H9 (cell line): Measurements from ENCODE around the gene COMTD1. TPM values are rescaled to one million over a fixed set of nuclear protein-coding genes. Genes with fewer than 3 reads are reported as not detected.
A peak's percentile ranks its signal among the peaks of the same experiment; 100 is the strongest.

Experiments
- DNase-seq: peaks from one replicate; pipeline ENCODE4 v3.0.0-alpha.2; 2017
- H2AFZ ChIP-seq: one replicate; pipeline ENCODE4 v1.6.1; 2013; ENCODE audit warnings: mild to moderate bottlenecking, low read length, control low read depth, moderate library complexity
- H2AK5ac ChIP-seq: 2 replicates; pipeline ENCODE4 v1.6.1; 2013; ENCODE audit warnings: low read length, control low read depth, mixed read lengths; ENCODE audit not compliant: insufficient read length
- H2BK120ac ChIP-seq: one replicate; pipeline ENCODE4 v1.6.1; 2013; ENCODE audit warnings: low read depth, mild to moderate bottlenecking, low read length, control low read depth, inconsistent platforms; ENCODE audit not compliant: poor library complexity, severe bottlenecking
- H2BK12ac ChIP-seq: 2 replicates; pipeline ENCODE4 v1.6.1; 2013; ENCODE audit warnings: low read length, control low read depth, mixed read lengths, low read depth; ENCODE audit not compliant: insufficient read length
- H2BK15ac ChIP-seq: 2 replicates; pipeline ENCODE4 v1.6.1; 2013; ENCODE audit warnings: low read depth, low read length, control low read depth
- H2BK20ac ChIP-seq: one replicate; pipeline ENCODE4 v1.6.1; 2013; ENCODE audit warnings: low read depth, mild to moderate bottlenecking, low read length, control low read depth, inconsistent platforms; ENCODE audit not compliant: poor library complexity, severe bottlenecking
- H2BK5ac ChIP-seq: 2 replicates; pipeline ENCODE4 v1.6.1; 2013; ENCODE audit warnings: low read length, control low read depth, mixed read lengths; ENCODE audit not compliant: insufficient read length
- H3K14ac ChIP-seq: 2 replicates; pipeline ENCODE4 v1.6.1; 2013; ENCODE audit warnings: low read length, control low read depth; ENCODE audit not compliant: insufficient read depth
- H3K18ac ChIP-seq: 2 replicates; pipeline ENCODE4 v1.6.1; 2013; ENCODE audit warnings: low read depth, mild to moderate bottlenecking, mixed read lengths, low read length, control low read depth; ENCODE audit not compliant: insufficient read length
- H3K23ac ChIP-seq: 2 replicates; pipeline ENCODE4 v1.6.1; 2013; ENCODE audit warnings: low read length, control low read depth, mixed read lengths, low read depth; ENCODE audit not compliant: insufficient read length
- H3K23me2 ChIP-seq: 2 replicates; pipeline ENCODE4 v1.6.1; 2013; ENCODE audit warnings: low read depth, mild to moderate bottlenecking, mixed read lengths, low read length, control low read depth; ENCODE audit not compliant: insufficient read length, poor library complexity, severe bottlenecking
- H3K27ac ChIP-seq: 2 replicates; pipeline ENCODE4 v1.5.1; 2013; ENCODE audit warnings: low read length, control low read depth, mixed read lengths, low read depth; ENCODE audit not compliant: insufficient read length
- H3K27me3 ChIP-seq: 2 replicates; pipeline ENCODE4 v1.6.1; 2013; ENCODE audit warnings: low read length, control low read depth, inconsistent platforms; ENCODE audit not compliant: insufficient read depth
- H3K4ac ChIP-seq: 2 replicates; pipeline ENCODE4 v1.6.1; 2013; ENCODE audit warnings: low read depth, mild to moderate bottlenecking, control low read depth, inconsistent platforms, low read length, moderate library complexity
- H3K4me1 ChIP-seq: 2 replicates; pipeline ENCODE4 v1.6.1; 2013; ENCODE audit warnings: low read length, control low read depth, inconsistent platforms; ENCODE audit not compliant: insufficient read depth
- H3K4me2 ChIP-seq: 2 replicates; pipeline ENCODE4 v1.6.1; 2013; ENCODE audit warnings: low read length, control low read depth, mixed read lengths; ENCODE audit not compliant: insufficient read length, insufficient read depth
- H3K56ac ChIP-seq: 2 replicates; pipeline ENCODE4 v1.6.1; 2013; ENCODE audit warnings: low read depth, mild to moderate bottlenecking, mixed read lengths, low read length, control low read depth; ENCODE audit not compliant: insufficient read length
- H3K79me1 ChIP-seq: 2 replicates; pipeline ENCODE4 v1.6.1; 2013; ENCODE audit warnings: low read depth, mild to moderate bottlenecking, moderate library complexity, low read length, control low read depth, inconsistent platforms; ENCODE audit not compliant: insufficient read depth, poor library complexity, severe bottlenecking
- H3K79me2 ChIP-seq: 2 replicates; pipeline ENCODE4 v1.6.1; 2013; ENCODE audit warnings: low read length, control low read depth, inconsistent platforms; ENCODE audit not compliant: insufficient read depth
- H3K9ac ChIP-seq: 2 replicates; pipeline ENCODE4 v1.6.1; 2013; ENCODE audit warnings: low read length, control low read depth, mixed read lengths; ENCODE audit not compliant: insufficient read length; ENCODE audit errors: extremely low read depth
- H3K9me3 ChIP-seq: one replicate; pipeline ENCODE4 v1.6.1; 2013; ENCODE audit warnings: low read depth, low read length, inconsistent platforms; ENCODE audit not compliant: control insufficient read depth
- H3T11ph ChIP-seq: one replicate; pipeline ENCODE4 v1.6.1; 2013; ENCODE audit warnings: mild to moderate bottlenecking, low read length, control low read depth, inconsistent platforms
- H4K20me1 ChIP-seq: one replicate; pipeline ENCODE4 v1.6.1; 2013; ENCODE audit not compliant: control insufficient read depth, insufficient read length, insufficient read depth
- H4K5ac ChIP-seq: 2 replicates; pipeline ENCODE4 v1.6.1; 2013; ENCODE audit warnings: low read depth, mild to moderate bottlenecking, mixed read lengths, low read length, control low read depth; ENCODE audit not compliant: insufficient read length
- H4K8ac ChIP-seq: replicated peaks from 2 replicates; pipeline ENCODE4 v1.6.1; 2013; ENCODE audit warnings: low read length, control low read depth, mixed read lengths, low read depth; ENCODE audit not compliant: insufficient read length
- H4K91ac ChIP-seq: 2 replicates; pipeline ENCODE4 v1.6.1; 2013; ENCODE audit warnings: low read depth, mild to moderate bottlenecking, moderate library complexity, mixed read lengths, low read length, control low read depth; ENCODE audit not compliant: insufficient read length
- H3K27ac Mint-ChIP-seq, 3 experiments: 2 replicates in 2 of 3; 3 replicates in 1 of 3; pipeline ENCODE4 v1.8.0; 2020 to 2021; ENCODE audit warnings: mixed read lengths in 3 of 3, mild to moderate bottlenecking in 1 of 3, moderate library complexity in 1 of 3
- H3K27me3 Mint-ChIP-seq: 2 replicates; pipeline ENCODE4 v1.8.0; 2021; ENCODE audit warnings: low read depth, mild to moderate bottlenecking, moderate library complexity, mixed read lengths
- H3K36me3 Mint-ChIP-seq, 3 experiments: 2 replicates in 2 of 3; 3 replicates in 1 of 3; pipeline ENCODE4 v1.8.0; 2020 to 2021; ENCODE audit warnings: low read depth in 3 of 3, mixed read lengths in 3 of 3; ENCODE audit not compliant: insufficient read depth in 1 of 3
- H3K4me1 Mint-ChIP-seq, 2 experiments: 2 replicates each; pipeline ENCODE4 v1.8.0; 2020; ENCODE audit warnings: mixed read lengths in 2 of 2
- H3K4me3 Mint-ChIP-seq, 2 experiments: 2 replicates in 1 of 2; 3 replicates in 1 of 2; pipeline ENCODE4 v1.8.0; 2020 to 2021; ENCODE audit warnings: mild to moderate bottlenecking in 2 of 2, mixed read lengths in 2 of 2, moderate library complexity in 1 of 2
- H3K9me3 Mint-ChIP-seq, 2 experiments: 2 replicates in 1 of 2; 3 replicates in 1 of 2; pipeline ENCODE4 v1.8.0; 2020; ENCODE audit warnings: mild to moderate bottlenecking in 2 of 2, mixed read lengths in 2 of 2, moderate library complexity in 1 of 2
- WGBS: extraction: QIAGEN DNeasy Blood & Tissue Kit; methylation state at CpG from one replicate; pipeline ENCODE4 v1.1.7; 2013; ENCODE audit warnings: missing lambda C conversion rate, low lambda C conversion rate, mixed read lengths; ENCODE audit not compliant: insufficient read length; ENCODE audit errors: extremely low coverage; 5-methylcytosine and 5-hydroxymethylcytosine counted together
- total RNA-seq: library from RNA; stranded (reverse); gene quantifications from 2 replicates; pipeline ENCODE4 v1.2.1, GENCODE V29; 2021
- TF ChIP-seq, protein P1 (sequence below): fragments of 200-600 bp; sonication (generic); conservative IDR thresholded peaks from 3 replicates; pipeline ENCODE4 v1.8.0; 2021; ENCODE audit warnings: antibody characterized with exemption, mild to moderate bottlenecking

COMTD1 gene
- total RNA-seq, 1 experiment from 2014 or later = 28.3 TPM

DNA sequence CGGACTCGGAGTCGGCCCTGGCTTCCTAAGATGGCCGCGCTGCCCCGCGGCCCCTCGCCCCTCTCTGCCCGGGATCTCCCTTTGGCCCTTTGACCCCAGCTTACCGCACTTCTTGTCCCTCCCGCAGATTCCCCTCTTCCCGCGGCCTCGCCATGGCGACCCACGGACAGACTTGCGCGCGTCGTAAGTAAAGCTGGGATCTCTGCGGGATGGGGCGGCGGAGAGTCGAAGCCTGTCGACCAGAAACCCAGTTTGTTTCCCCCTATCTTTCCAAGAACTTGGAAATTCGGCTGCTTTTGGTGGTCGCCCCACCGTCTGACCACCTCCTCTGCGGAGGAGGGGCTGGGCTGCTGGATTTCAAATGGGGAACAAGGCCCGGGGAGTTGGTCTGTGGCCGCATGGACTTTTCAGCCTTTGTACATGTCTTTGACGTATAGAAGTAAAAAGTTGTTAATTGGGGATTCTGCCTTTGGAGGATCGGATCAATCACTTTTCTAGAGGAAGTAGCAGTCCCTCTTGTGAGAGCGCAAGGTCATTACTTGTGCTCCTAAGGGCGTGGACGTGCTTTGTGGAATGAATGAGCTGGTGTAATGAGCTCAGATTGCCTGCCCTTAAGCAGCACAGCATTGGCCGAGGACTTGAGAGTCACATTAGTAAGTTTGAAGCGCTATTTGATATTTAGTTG lies 24.6 kb downstream of the COMTD1 start:
- Histone ChIP-seq H3K9me3 (no peaks in the 10 kb centered on the region), H2AFZ (no peak overlapping the region), H3T11ph (no peak overlapping the region), H3K23me2 (peaks cover 5% of the 10 kb centered on the region), H3K9ac (peak overlapping the region; percentile 91), H3K14ac (peak overlapping the region; percentile 79), H4K5ac (no peak overlapping the region), H3K4ac (peak overlapping the region; percentile 32; the same call in 1 of the 2 replicates), H2BK120ac (no peak overlapping the region), H2BK20ac (no peak overlapping the region), H3K23ac (peak overlapping the region; percentile 28), H3K27me3 (no peaks in the 10 kb centered on the region), H2BK12ac (no peak overlapping the region), H4K20me1 (no peaks in the 10 kb centered on the region), H3K79me2 (peaks cover 21% of the 10 kb centered on the region; the same call in 1 of the 2 replicates), H2BK15ac (no peak overlapping the region), H3K18ac (peak overlapping the region; percentile 74), H4K91ac (no peak overlapping the region), H3K4me2 (peak overlapping the region; percentile 96), H3K56ac (peak overlapping the region; percentile 75), H4K8ac (no peak overlapping the region), H3K27ac (no peak overlapping the region), H3K79me1 (no peaks in the 10 kb centered on the region), H2BK5ac (no peak overlapping the region), H2AK5ac (no peak overlapping the region), H3K4me1 (peaks cover 17% of the 10 kb centered on the region)
- H3K4me1 Mint-ChIP-seq = peaks cover 35 to 45% of the 10 kb centered on the region in 2 experiments
- peaks cover 35 to 48% (median 47%) of the 10 kb centered on the region in 3 experiments for H3K36me3 Mint-ChIP-seq
- peaks cover 0 to 3% of the 10 kb centered on the region in 2 experiments; a peak in 1 of 5 replicates for H3K9me3 Mint-ChIP-seq
- WGBS = no CpG with 5 or more reads among the region's 38 CpGs
- peak overlapping the region; percentile 87 to 94 for H3K4me3 Mint-ChIP-seq
- peak overlapping the region; percentile 84 to 98 (median 94) for H3K27ac Mint-ChIP-seq
- TF ChIP-seq, protein P1, sequence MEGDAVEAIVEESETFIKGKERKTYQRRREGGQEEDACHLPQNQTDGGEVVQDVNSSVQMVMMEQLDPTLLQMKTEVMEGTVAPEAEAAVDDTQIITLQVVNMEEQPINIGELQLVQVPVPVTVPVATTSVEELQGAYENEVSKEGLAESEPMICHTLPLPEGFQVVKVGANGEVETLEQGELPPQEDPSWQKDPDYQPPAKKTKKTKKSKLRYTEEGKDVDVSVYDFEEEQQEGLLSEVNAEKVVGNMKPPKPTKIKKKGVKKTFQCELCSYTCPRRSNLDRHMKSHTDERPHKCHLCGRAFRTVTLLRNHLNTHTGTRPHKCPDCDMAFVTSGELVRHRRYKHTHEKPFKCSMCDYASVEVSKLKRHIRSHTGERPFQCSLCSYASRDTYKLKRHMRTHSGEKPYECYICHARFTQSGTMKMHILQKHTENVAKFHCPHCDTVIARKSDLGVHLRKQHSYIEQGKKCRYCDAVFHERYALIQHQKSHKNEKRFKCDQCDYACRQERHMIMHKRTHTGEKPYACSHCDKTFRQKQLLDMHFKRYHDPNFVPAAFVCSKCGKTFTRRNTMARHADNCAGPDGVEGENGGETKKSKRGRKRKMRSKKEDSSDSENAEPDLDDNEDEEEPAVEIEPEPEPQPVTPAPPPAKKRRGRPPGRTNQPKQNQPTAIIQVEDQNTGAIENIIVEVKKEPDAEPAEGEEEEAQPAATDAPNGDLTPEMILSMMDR = no peak
- no peak for DNase-seq
- H3K27me3 Mint-ChIP-seq = peaks cover 3% of the 10 kb centered on the region; the same call in 1 of the 2 replicates
